Measurements from ENCODE around the gene KAZN. TPM values are rescaled to one million over a fixed set of nuclear protein-coding genes. Genes with fewer than 3 reads are reported as not detected.

The KAZN gene
- total and polyA plus RNA-seq, 4 donors = 7.6 to 18.8 (median 11.2) TPM

DNA sequence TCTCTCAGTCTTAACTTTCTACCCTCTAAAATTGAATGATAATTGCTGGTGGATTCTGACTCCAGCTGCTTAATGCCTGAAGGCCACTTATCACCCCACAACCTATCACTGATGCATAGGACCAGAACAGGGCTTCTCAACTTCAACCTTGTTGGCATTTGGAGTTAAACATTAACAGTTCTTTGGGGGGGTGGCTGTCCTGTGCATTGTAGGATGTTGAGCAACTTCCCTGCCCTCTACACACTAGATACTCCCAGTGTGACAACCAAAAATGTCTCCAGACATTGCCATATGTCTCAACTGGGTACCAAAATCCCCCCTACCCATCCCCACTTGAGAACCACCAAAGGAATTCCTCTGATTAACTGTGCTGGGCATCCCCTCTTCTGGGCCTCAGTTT lies 279.6 kb downstream of the KAZN start:
- no peak for TF ChIP-seq CTCF (IDR thresholded peaks at IDR 0.05; ENCODE audit: control extremely low read depth, extremely low read depth)
- Histone ChIP-seq H3K27me3 (ENCODE audit: control insufficient read depth in 3 of 3, insufficient read depth in 3 of 3, low read length in 2 of 3) (no peaks in the 10 kb centered on the region), H3K36me3 (ENCODE audit: control insufficient read depth in 4 of 4, insufficient read depth in 4 of 4, low read length in 4 of 4) (no peaks in the 10 kb centered on the region), H3K4me3 (no peak overlapping the region), H3K27ac (ENCODE audit: low read depth in 1 of 2, low read length in 1 of 2) (no peak overlapping the region), H3K9me3 (ENCODE audit: control insufficient read depth in 4 of 4, insufficient read depth in 3 of 4, low read length in 3 of 4) (peaks cover 0 to 3% (median 0%) of the 10 kb centered on the region in 4 donors), H3K4me1 (ENCODE audit: control insufficient read depth in 5 of 5, insufficient read depth in 5 of 5, low read length in 5 of 5) (peaks cover 0 to 10% (median 2%) of the 10 kb centered on the region in 5 donors), H3K9ac (ENCODE audit: insufficient read depth in 1 of 2, low read length in 2 of 2) (no peak overlapping the region)
- ATAC-seq (ENCODE audit: insufficient read depth, low FRiP score) = no peak
- DNase-seq = no peak

GRCh38 chr1:14878951-14879350 lies 280.5 kb downstream of the KAZN start:
- TF ChIP-seq CTCF (IDR thresholded peaks at IDR 0.05; ENCODE audit: control extremely low read depth, extremely low read depth) = no peak
- ATAC-seq (ENCODE audit: insufficient read depth, low FRiP score) = no peak

DNA sequence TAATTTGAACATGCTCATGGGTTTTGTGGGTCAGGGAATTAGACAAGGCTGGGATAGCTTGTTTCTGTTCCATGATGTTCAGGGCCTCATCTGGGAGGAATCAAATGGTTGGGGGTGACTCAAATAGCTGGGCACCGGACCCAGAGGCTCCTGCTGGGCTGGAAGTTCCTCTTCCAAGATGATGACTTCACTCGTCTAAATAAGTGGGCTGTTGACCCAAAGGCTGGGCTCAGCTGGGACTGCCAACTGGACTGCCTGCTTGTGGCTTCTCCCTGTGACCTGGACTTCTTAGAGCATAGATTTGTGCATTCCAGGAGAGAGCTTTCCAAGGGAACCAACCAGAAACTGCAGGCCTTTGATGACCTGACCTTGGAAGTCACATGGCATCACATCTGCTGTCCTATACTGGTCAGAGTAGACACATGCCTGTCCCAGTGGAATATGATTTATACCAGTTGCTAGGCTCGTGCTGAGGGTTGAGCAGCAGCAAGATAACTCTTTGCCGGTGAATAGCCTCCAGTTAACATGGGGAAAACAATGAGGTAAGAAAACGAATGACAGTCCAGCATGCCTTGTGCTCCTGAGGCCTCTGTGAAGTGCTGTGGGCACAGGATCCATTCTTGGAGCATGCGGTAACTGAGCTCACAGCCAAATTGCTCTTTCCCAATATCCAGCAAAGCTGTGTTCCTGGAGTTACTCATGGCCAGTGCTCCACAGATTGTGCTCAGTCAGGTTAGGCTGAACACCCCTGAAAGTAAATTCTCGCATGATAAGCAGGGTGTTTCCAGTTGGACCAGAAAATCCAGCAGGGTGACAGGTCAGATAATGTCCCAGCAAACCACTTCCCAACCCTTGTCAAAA lies 282.2 kb downstream of the KAZN start:
- ATAC-seq (ENCODE audit: insufficient read depth, low FRiP score) = no peak
- Histone ChIP-seq H3K4me3 (no peak overlapping the region), H3K9me3 (ENCODE audit: control insufficient read depth in 4 of 4, insufficient read depth in 3 of 4, low read length in 3 of 4) (peaks cover 0 to 3% (median 0%) of the 10 kb centered on the region in 4 donors), H3K36me3 (ENCODE audit: control insufficient read depth in 4 of 4, insufficient read depth in 4 of 4, low read length in 4 of 4) (no peaks in the 10 kb centered on the region), H3K9ac (ENCODE audit: insufficient read depth in 1 of 2, low read length in 2 of 2) (no peak overlapping the region), H3K4me1 (ENCODE audit: control insufficient read depth in 5 of 5, insufficient read depth in 5 of 5, low read length in 5 of 5) (peaks cover 0 to 18% (median 7%) of the 10 kb centered on the region in 5 donors), H3K27ac (ENCODE audit: low read depth in 1 of 2, low read length in 1 of 2) (peak overlapping the region in 1 of 2 donors; percentile 39), H3K27me3 (ENCODE audit: control insufficient read depth in 3 of 3, insufficient read depth in 3 of 3, low read length in 2 of 3) (no peaks in the 10 kb centered on the region)
- DNase-seq = no peak
- no peak for TF ChIP-seq CTCF (IDR thresholded peaks at IDR 0.05; ENCODE audit: control extremely low read depth, extremely low read depth)
- WGBS, 2 donors = 64 to 83% methylated on average over 7 of the region's 7 CpGs

More at GRCh38 chr1:14878951-14879350, 280.5 kb downstream of the KAZN start:
- Histone ChIP-seq H3K4me3 (no peak overlapping the region), H3K9me3 (ENCODE audit: control insufficient read depth in 4 of 4, insufficient read depth in 3 of 4, low read length in 3 of 4) (peaks cover 0 to 3% (median 0%) of the 10 kb centered on the region in 4 donors), H3K27ac (ENCODE audit: low read depth in 1 of 2, low read length in 1 of 2) (no peak overlapping the region), H3K36me3 (ENCODE audit: control insufficient read depth in 4 of 4, insufficient read depth in 4 of 4, low read length in 4 of 4) (no peaks in the 10 kb centered on the region), H3K4me1 (ENCODE audit: control insufficient read depth in 5 of 5, insufficient read depth in 5 of 5, low read length in 5 of 5) (peaks cover 0 to 10% (median 2%) of the 10 kb centered on the region in 5 donors), H3K9ac (ENCODE audit: insufficient read depth in 1 of 2, low read length in 2 of 2) (no peak overlapping the region), H3K27me3 (ENCODE audit: control insufficient read depth in 3 of 3, insufficient read depth in 3 of 3, low read length in 2 of 3) (no peaks in the 10 kb centered on the region)
- 90 to 92% methylated on average over 6 of the region's 6 CpGs for WGBS, 2 donors
- DNase-seq = no peak

Data from lung (tissue), 12 donors.